ENCODE results near the gene DDX10. TPM values are rescaled to one million over a fixed set of nuclear protein-coding genes. Genes with fewer than 3 reads are reported as not detected.

DDX10 gene
- total and polyA plus RNA-seq, 7 donors: 12.0 to 41.0 (median 18.2) TPM

- no peaks in the 10 kb centered on the region for H3K9me3 ChIP-seq
- no peaks in the 10 kb centered on the region for H3K4me1 ChIP-seq
- H3K27me3 ChIP-seq: no peaks in the 10 kb centered on the region
- no peak for DNase-seq
- TF ChIP-seq CTCF (IDR thresholded peaks at IDR 0.05): no peak
- TF ChIP-seq POLR2AphosphoS5 (IDR thresholded peaks at IDR 0.05): no peak
- TF ChIP-seq EP300 (IDR thresholded peaks at IDR 0.05): no peak
- no peak for TF ChIP-seq POLR2A (IDR thresholded peaks at IDR 0.05)
- 81 to 84% methylated on average over 6 of the region's 6 CpGs for WGBS, 2 donors
- no peak overlapping the region for H3K27ac ChIP-seq
- intact Hi-C loops (cut with DNase I): no loop called here
- H3K36me3 ChIP-seq: peaks cover 0 to 18% (median 2%) of the 10 kb centered on the region in 4 donors
- no peak overlapping the region for H3K4me3 ChIP-seq
These were observed 272.9 kb downstream of the DDX10 start for GRCh38 chr11:108937746-108938145.

- Histone ChIP-seq H3K27ac (no peak overlapping the region), H3K4me1 (no peaks in the 10 kb centered on the region), H3K27me3 (no peaks in the 10 kb centered on the region), H3K36me3 (peaks cover 0 to 18% (median 2%) of the 10 kb centered on the region in 4 donors), H3K9me3 (no peaks in the 10 kb centered on the region), H3K4me3 (no peak overlapping the region)
- intact Hi-C loops (cut with DNase I): no loop called here
- WGBS, 2 donors: 79 to 89% methylated on average over 1 of the region's 1 CpG
- DNase-seq: no peak
- TF ChIP-seq POLR2AphosphoS5 (IDR thresholded peaks at IDR 0.05) (no peak), POLR2A (IDR thresholded peaks at IDR 0.05) (no peak), EP300 (IDR thresholded peaks at IDR 0.05) (no peak), CTCF (IDR thresholded peaks at IDR 0.05) (no peak)
These were observed 273.7 kb downstream of the DDX10 start for GRCh38 chr11:108938604-108939003.

DNA sequence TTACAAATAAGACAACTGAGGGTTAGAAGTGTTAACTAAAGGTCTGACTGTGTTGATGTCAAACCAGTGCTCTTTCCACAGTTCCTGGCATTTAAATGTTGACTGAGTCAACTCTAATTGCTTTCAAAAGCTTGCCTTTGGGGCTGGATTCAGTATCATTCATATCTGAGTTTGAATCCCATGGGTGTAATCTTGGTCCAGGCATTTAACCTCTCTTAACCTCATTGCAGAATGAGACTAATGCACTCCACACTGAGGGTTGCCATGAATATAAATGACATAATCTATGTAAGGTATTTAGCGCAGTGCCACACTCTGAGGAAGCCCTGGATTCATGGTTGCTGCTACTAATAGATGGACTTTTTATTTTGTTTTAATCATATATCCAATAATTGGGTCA, 274.3 kb downstream of the DDX10 start:
- Histone ChIP-seq H3K4me3 (no peak overlapping the region), H3K4me1 (no peaks in the 10 kb centered on the region), H3K36me3 (peaks cover 0 to 18% (median 2%) of the 10 kb centered on the region in 4 donors), H3K9me3 (no peaks in the 10 kb centered on the region), H3K27me3 (no peaks in the 10 kb centered on the region), H3K27ac (no peak overlapping the region)
- intact Hi-C loops (cut with DNase I): no loop called here
- WGBS, 2 donors: 100% methylated on average over 1 of the region's 1 CpG
- no peak for TF ChIP-seq EP300 (IDR thresholded peaks at IDR 0.05)
- TF ChIP-seq POLR2AphosphoS5 (IDR thresholded peaks at IDR 0.05): no peak
- TF ChIP-seq CTCF (IDR thresholded peaks at IDR 0.05): no peak
- TF ChIP-seq POLR2A (IDR thresholded peaks at IDR 0.05): no peak
- no peak for DNase-seq

- Histone ChIP-seq H3K9me3 (peaks cover 0 to 5% (median 0%) of the 10 kb centered on the region in 4 donors), H3K27me3 (no peaks in the 10 kb centered on the region), H3K36me3 (peaks cover 0 to 18% (median 2%) of the 10 kb centered on the region in 4 donors), H3K27ac (no peak overlapping the region), H3K4me3 (no peak overlapping the region), H3K4me1 (no peaks in the 10 kb centered on the region)
- intact Hi-C loops (cut with DNase I): no loop called here
- 91% methylated on average over 4 of the region's 4 CpGs for WGBS, 2 donors
- no peak for TF ChIP-seq EP300 (IDR thresholded peaks at IDR 0.05)
- no peak for TF ChIP-seq POLR2A (IDR thresholded peaks at IDR 0.05)
- no peak for TF ChIP-seq CTCF (IDR thresholded peaks at IDR 0.05)
- TF ChIP-seq POLR2AphosphoS5 (IDR thresholded peaks at IDR 0.05): no peak
- no peak for DNase-seq
These were observed 279.0 kb downstream of the DDX10 start for GRCh38 chr11:108943853-108944252.
